VCaP (cell line): ENCODE measurements around the gene NEIL3.

Experiments
- H3K27ac ChIP-seq: fragments of 450-650 bp; 2 replicates; pipeline ENCODE4 v1.5.1; 2017
- CTCF ChIP-seq: fragments of 450-650 bp; conservative IDR thresholded peaks from 2 replicates; pipeline ENCODE4 v1.5.1; 2017; ENCODE audit warnings: mild to moderate bottlenecking, moderate library complexity

Gene NEIL3

GRCh38 chr4:177288335-177288734, 21.3 kb upstream of the NEIL3 start:
- no peak for TF ChIP-seq CTCF
- H3K27ac ChIP-seq = no peak overlapping the region

GRCh38 chr4:177290780-177291179, 18.9 kb upstream of the NEIL3 start:
- H3K27ac ChIP-seq = no peak overlapping the region
- TF ChIP-seq CTCF = no peak

- H3K27ac ChIP-seq = no peak overlapping the region
Observed at GRCh38 chr4:177292171-177292570, 17.5 kb upstream of the NEIL3 start.

GRCh38 chr4:177293208-177294033, 16.3 kb upstream of the NEIL3 start:
- H3K27ac ChIP-seq = no peak overlapping the region
- TF ChIP-seq CTCF = no peak

More at GRCh38 chr4:177292171-177292570, 17.5 kb upstream of the NEIL3 start:
- no peak for TF ChIP-seq CTCF

GRCh38 chr4:177297785-177298391, 11.8 kb upstream of the NEIL3 start:
- H3K27ac ChIP-seq = no peak overlapping the region
- no peak for TF ChIP-seq CTCF

GRCh38 chr4:177301126-177301639, 8.5 kb upstream of the NEIL3 start:
- H3K27ac ChIP-seq = no peak overlapping the region
- TF ChIP-seq CTCF = no peak

GRCh38 chr4:177302371-177303100, 7.1 kb upstream of the NEIL3 start:
- TF ChIP-seq CTCF = no peak
- H3K27ac ChIP-seq = no peak overlapping the region
